HG02798 (cell line): ENCODE measurements around the gene DDX23.
"Not testable (repeated sequence)": the region's sequence is repeated elsewhere in the genome, so short reads cannot be mapped to it uniquely, and the experiment has no call there.

Source experiments
- ATAC-seq: cut with Tn5 transposase; IDR thresholded peaks from one replicate; pipeline ENCODE4 v1.9.1; 2021; ENCODE audit warnings: mild to moderate bottlenecking; ENCODE audit not compliant: unreplicated experiment, poor library complexity

DDX23 gene

GRCh38 chr12:48851883-48852733 lies at the start of gene DDX23:
DDX23 (minus strand) TSS chr12:48852163; CDS start chr12:48845782, 6,381 bp downstream.
- ATAC-seq, result peak; percentile 96

GRCh38 chr12:48901278-48901677 lies 49.3 kb upstream of the DDX23 start:
- peak; percentile 56 for ATAC-seq

GRCh38 chr12:48899651-48900050 lies 47.7 kb upstream of the DDX23 start:
- ATAC-seq, result no peak

GRCh38 chr12:48894271-48894670 lies 42.3 kb upstream of the DDX23 start:
- ATAC-seq, result no peak

- peak; percentile 71 for ATAC-seq
Measured at GRCh38 chr12:48890657-48891418, 38.9 kb upstream of the DDX23 start.

GRCh38 chr12:48889679-48890078 lies 37.7 kb upstream of the DDX23 start:
- ATAC-seq, result no peak

GRCh38 chr12:48883305-48884161 lies 31.6 kb upstream of the DDX23 start:
- no peak for ATAC-seq

GRCh38 chr12:48882972-48883304 lies 31.0 kb upstream of the DDX23 start:
- ATAC-seq, result no peak

GRCh38 chr12:48882315-48882687 lies 30.3 kb upstream of the DDX23 start:
- no peak for ATAC-seq

GRCh38 chr12:48881686-48882314 lies 29.8 kb upstream of the DDX23 start:
- ATAC-seq, result no peak

- no peak for ATAC-seq
Measured at GRCh38 chr12:48880647-48881046, 28.7 kb upstream of the DDX23 start.

GRCh38 chr12:48878548-48878947 lies 26.6 kb upstream of the DDX23 start:
- no peak for ATAC-seq

GRCh38 chr12:48875944-48876515 lies 24.1 kb upstream of the DDX23 start:
- ATAC-seq, result no peak

- ATAC-seq, result not testable (repeated sequence)
Measured at GRCh38 chr12:48873534-48873933, 21.6 kb upstream of the DDX23 start.

GRCh38 chr12:48873096-48873495 lies 21.1 kb upstream of the DDX23 start:
- no peak for ATAC-seq

- no peak for ATAC-seq
Measured at GRCh38 chr12:48869191-48869590, 17.2 kb upstream of the DDX23 start.

- ATAC-seq, result no peak
Measured at GRCh38 chr12:48868451-48868850, 16.5 kb upstream of the DDX23 start.

GRCh38 chr12:48866052-48866711 lies 14.2 kb upstream of the DDX23 start:
- peak; percentile 29 for ATAC-seq

GRCh38 chr12:48865281-48866051 lies 13.5 kb upstream of the DDX23 start, which contains the start of gene RND1:
RND1 (minus strand) TSS chr12:48865870; CDS start chr12:48865767, 103 bp downstream.
- ATAC-seq, result peak; percentile 94
